Effector memory CD8-positive, alpha-beta T cell (primary cell): ENCODE results near the gene NELFA.
"Not testable (repeated sequence)": the region's sequence is repeated elsewhere in the genome, so short reads cannot be mapped to it uniquely, and the experiment has no call there.

Source experiments
- ATAC-seq: fragments of 150-1000 bp; cut with Tn5 transposase; replicated peaks from 2 replicates; pipeline ENCODE4 v1.10.0; 2021; ENCODE audit warnings: mild to moderate bottlenecking, moderate library complexity
- DNase-seq, 3 experiments: peaks; one replicate each; pipeline ENCODE4 v3.0.0; 2021
- H3K27ac Mint-ChIP-seq, 2 donors: one replicate each; pipeline ENCODE4 v1.8.0; 2022; ENCODE audit warnings: mild to moderate bottlenecking in 2 of 2, mixed read lengths in 2 of 2, moderate library complexity in 2 of 2
- H3K27me3 Mint-ChIP-seq, 2 donors: one replicate each; pipeline ENCODE4 v1.8.0; 2022; ENCODE audit warnings: mixed read lengths in 2 of 2
- H3K36me3 Mint-ChIP-seq: one replicate; pipeline ENCODE4 v1.8.0; 2022; ENCODE audit warnings: mild to moderate bottlenecking, moderate library complexity, mixed read lengths; ENCODE audit not compliant: insufficient read depth
- H3K4me1 Mint-ChIP-seq, 2 donors: one replicate each; pipeline ENCODE4 v1.8.0; 2022; ENCODE audit warnings: low read depth in 2 of 2, mixed read lengths in 2 of 2
- H3K4me3 Mint-ChIP-seq, 2 donors: one replicate each; pipeline ENCODE4 v1.8.0; 2022; ENCODE audit warnings: mild to moderate bottlenecking in 2 of 2, mixed read lengths in 2 of 2, moderate library complexity in 2 of 2
- H3K9me3 Mint-ChIP-seq, 2 donors: one replicate each; pipeline ENCODE4 v1.8.0; 2022; ENCODE audit warnings: mixed read lengths in 2 of 2

The NELFA gene

GRCh38 chr4:2025817-2026216 lies 17.0 kb upstream of the NELFA start:
- Mint-ChIP-seq H3K36me3 (no peaks in the 10 kb centered on the region), H3K4me3 (no peak overlapping the region), H3K27me3 (peaks cover 58 to 64% of the 10 kb centered on the region in 2 donors), H3K27ac (no peak overlapping the region), H3K9me3 (no peaks in the 10 kb centered on the region), H3K4me1 (no peaks in the 10 kb centered on the region)
- DNase-seq (no peak), ATAC-seq (no peak)

GRCh38 chr4:2024683-2025082 lies 15.9 kb upstream of the NELFA start:
- Mint-ChIP-seq H3K4me1 (no peaks in the 10 kb centered on the region), H3K36me3 (no peaks in the 10 kb centered on the region), H3K27me3 (peaks cover 60 to 63% of the 10 kb centered on the region in 2 donors), H3K9me3 (no peaks in the 10 kb centered on the region), H3K4me3 (no peak overlapping the region), H3K27ac (no peak overlapping the region)
- ATAC-seq (no peak), DNase-seq (no peak)

GRCh38 chr4:2021358-2022018 lies 12.7 kb upstream of the NELFA start:
- H3K27me3 Mint-ChIP-seq: peaks cover 61 to 69% of the 10 kb centered on the region in 2 donors
- H3K27ac Mint-ChIP-seq, H3K9me3 Mint-ChIP-seq, ATAC-seq, H3K36me3 Mint-ChIP-seq, DNase-seq, H3K4me3 Mint-ChIP-seq, H3K4me1 Mint-ChIP-seq: not testable (repeated sequence)

- Mint-ChIP-seq H3K36me3 (peaks cover 4% of the 10 kb centered on the region), H3K9me3 (no peaks in the 10 kb centered on the region), H3K27me3 (peaks cover 21 to 36% of the 10 kb centered on the region in 2 donors), H3K4me3 (no peak overlapping the region), H3K4me1 (peaks cover 7 to 8% of the 10 kb centered on the region in 2 donors), H3K27ac (no peak overlapping the region)
- DNase-seq (no peak), ATAC-seq (no peak)
These were observed 6.2 kb upstream of the NELFA start for GRCh38 chr4:2015008-2015407.

GRCh38 chr4:2011583-2011982 lies 2.8 kb upstream of the NELFA start:
- Mint-ChIP-seq H3K36me3 (peaks cover 21% of the 10 kb centered on the region), H3K9me3 (no peaks in the 10 kb centered on the region), H3K4me1 (peaks cover 17 to 28% of the 10 kb centered on the region in 2 donors), H3K27me3 (peaks cover 5 to 15% of the 10 kb centered on the region in 2 donors), H3K4me3 (no peak overlapping the region), H3K27ac (no peak overlapping the region)
- no peak for ATAC-seq
- DNase-seq: no peak

GRCh38 chr4:2009651-2010233 lies 968 bp upstream of the NELFA start:
- peaks cover 26% of the 10 kb centered on the region for H3K36me3 Mint-ChIP-seq
- peaks cover 5 to 11% of the 10 kb centered on the region in 2 donors for H3K27me3 Mint-ChIP-seq
- ATAC-seq (peak; percentile 50), DNase-seq (peak; percentile 46 to 49 (median 49))
- H3K27ac Mint-ChIP-seq: peak overlapping the region; percentile 92 to 95
- no peaks in the 10 kb centered on the region for H3K9me3 Mint-ChIP-seq
- H3K4me3 Mint-ChIP-seq: peak overlapping the region; percentile 93 to 96
- peaks cover 26 to 39% of the 10 kb centered on the region in 2 donors for H3K4me1 Mint-ChIP-seq

GRCh38 chr4:2008671-2008920 lies 178 bp downstream of the NELFA start:
- DNase-seq (no peak), ATAC-seq (no peak)
- Mint-ChIP-seq H3K4me1 (peaks cover 26 to 39% of the 10 kb centered on the region in 2 donors), H3K4me3 (peak overlapping the region; percentile 93 to 96), H3K27ac (peak overlapping the region; percentile 93 to 95), H3K36me3 (peaks cover 29% of the 10 kb centered on the region), H3K9me3 (no peaks in the 10 kb centered on the region), H3K27me3 (no peaks in the 10 kb centered on the region)

GRCh38 chr4:2007804-2008670 lies 737 bp downstream of the NELFA start:
- DNase-seq (no peak), ATAC-seq (no peak)
- Mint-ChIP-seq H3K9me3 (no peaks in the 10 kb centered on the region), H3K4me1 (peaks cover 26 to 42% of the 10 kb centered on the region in 2 donors), H3K27me3 (no peaks in the 10 kb centered on the region), H3K27ac (peak overlapping the region; percentile 93 to 95), H3K4me3 (peak overlapping the region; percentile 93 to 96), H3K36me3 (peaks cover 33% of the 10 kb centered on the region)

GRCh38 chr4:2006956-2007653 lies 1.7 kb downstream of the NELFA start:
- H3K27me3 Mint-ChIP-seq: no peaks in the 10 kb centered on the region
- no peak for DNase-seq

GRCh38 chr4:2006367-2006766 lies 2.4 kb downstream of the NELFA start:
- Mint-ChIP-seq H3K4me1 (peaks cover 34 to 52% of the 10 kb centered on the region in 2 donors), H3K4me3 (peak overlapping the region; percentile 93 to 96), H3K9me3 (no peaks in the 10 kb centered on the region), H3K27me3 (no peaks in the 10 kb centered on the region), H3K27ac (no peak overlapping the region), H3K36me3 (peaks cover 38% of the 10 kb centered on the region)
- no peak for ATAC-seq
- no peak for DNase-seq

More at GRCh38 chr4:2006956-2007653, 1.7 kb downstream of the NELFA start:
- Mint-ChIP-seq H3K9me3 (no peaks in the 10 kb centered on the region), H3K27ac (peak overlapping the region; percentile 88 to 95), H3K4me1 (peaks cover 34 to 49% of the 10 kb centered on the region in 2 donors), H3K36me3 (peaks cover 38% of the 10 kb centered on the region), H3K4me3 (peak overlapping the region; percentile 93 to 96)
- no peak for ATAC-seq

GRCh38 chr4:2003361-2003760 lies 5.4 kb downstream of the NELFA start:
- not testable (repeated sequence) for H3K27ac Mint-ChIP-seq, ATAC-seq, H3K27me3 Mint-ChIP-seq, H3K4me3 Mint-ChIP-seq, DNase-seq
- peaks cover 23% of the 10 kb centered on the region for H3K36me3 Mint-ChIP-seq
- H3K9me3 Mint-ChIP-seq: peaks cover 8 to 21% of the 10 kb centered on the region in 2 donors
- H3K4me1 Mint-ChIP-seq: peaks cover 38 to 62% of the 10 kb centered on the region in 2 donors

- Mint-ChIP-seq H3K4me1 (peaks cover 26 to 58% of the 10 kb centered on the region in 2 donors), H3K36me3 (peaks cover 11% of the 10 kb centered on the region), H3K9me3 (peaks cover 14 to 25% of the 10 kb centered on the region in 2 donors)
- not testable (repeated sequence) for DNase-seq, ATAC-seq, H3K27me3 Mint-ChIP-seq, H3K27ac Mint-ChIP-seq, H3K4me3 Mint-ChIP-seq
These were observed 9.5 kb downstream of the NELFA start for GRCh38 chr4:1999308-1999707.

GRCh38 chr4:1998296-1998695 lies 10.5 kb downstream of the NELFA start:
- Mint-ChIP-seq H3K36me3 (peaks cover 12% of the 10 kb centered on the region), H3K4me1 (peaks cover 26 to 57% of the 10 kb centered on the region in 2 donors), H3K4me3 (peak overlapping the region in 1 of 2 donors; percentile 3), H3K27ac (no peak overlapping the region), H3K27me3 (no peaks in the 10 kb centered on the region), H3K9me3 (peaks cover 14 to 25% of the 10 kb centered on the region in 2 donors)
- ATAC-seq (no peak), DNase-seq (no peak)
